RCC 7860 (cell line): Measurements from ENCODE around the gene NDUFB10.

Source experiments
- DNase-seq: peaks from one replicate; pipeline ENCODE4 v3.0.0-alpha.2; 2015; ENCODE audit warnings: low spot score
- FAIRE-seq: peaks from 2 replicates; lab custom pipeline; 2012; peaks lifted over from hg19 to GRCh38; lab: Jason Lieb, UNC

NDUFB10 gene

DNA sequence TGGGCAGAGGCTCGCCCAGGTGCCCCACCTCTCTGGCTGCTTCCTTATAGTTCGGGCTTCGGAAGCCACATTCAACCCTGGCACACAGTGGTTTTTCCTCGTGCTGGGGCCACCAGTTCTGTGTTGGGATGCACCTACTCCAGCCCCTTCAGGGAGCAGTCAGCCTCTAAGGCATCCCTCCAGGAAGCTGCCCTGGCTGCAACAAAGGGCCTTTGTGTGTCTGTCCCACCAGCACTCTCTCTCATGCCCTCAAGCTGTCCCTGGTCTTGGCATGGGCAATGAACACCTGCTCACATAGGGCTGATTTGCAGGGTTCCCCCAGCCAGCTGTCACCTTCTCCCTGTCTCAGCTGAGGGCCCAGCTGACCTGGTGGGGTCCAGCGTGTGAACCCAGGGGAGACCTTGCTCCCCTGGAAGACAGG is 22.7 kb downstream of the NDUFB10 start:
- no peak for FAIRE-seq

DNA sequence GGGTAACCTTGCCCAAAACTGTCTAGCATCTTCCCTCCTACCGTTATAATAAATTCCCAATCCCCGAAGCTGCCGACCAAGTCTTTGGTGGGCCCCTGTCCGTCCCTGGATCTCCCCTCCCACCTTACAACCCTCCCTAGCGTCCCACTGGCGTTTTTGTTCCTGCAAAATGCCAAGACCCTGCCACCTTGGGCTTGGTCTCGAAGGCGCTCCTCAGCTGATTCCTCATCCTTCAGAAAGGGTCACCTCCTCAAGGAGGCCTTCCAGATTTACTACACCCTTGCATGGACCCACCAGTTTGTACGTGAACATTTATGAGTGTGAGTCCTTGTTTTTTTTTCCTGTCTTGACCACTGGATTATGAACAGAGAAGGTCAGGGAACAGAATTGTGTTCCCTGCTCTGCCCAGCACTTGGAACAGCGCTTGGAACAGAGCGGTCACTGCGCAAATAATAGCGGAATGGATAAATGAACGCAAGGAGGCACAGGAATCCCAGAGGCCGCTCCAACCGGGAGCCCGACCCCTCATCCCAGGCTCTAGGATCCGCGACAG is 23.7 kb downstream of the NDUFB10 start:
- no peak for DNase-seq
- no peak for FAIRE-seq

More for the DNA sequence above, 22.7 kb downstream of the NDUFB10 start:
- DNase-seq = no peak

DNA sequence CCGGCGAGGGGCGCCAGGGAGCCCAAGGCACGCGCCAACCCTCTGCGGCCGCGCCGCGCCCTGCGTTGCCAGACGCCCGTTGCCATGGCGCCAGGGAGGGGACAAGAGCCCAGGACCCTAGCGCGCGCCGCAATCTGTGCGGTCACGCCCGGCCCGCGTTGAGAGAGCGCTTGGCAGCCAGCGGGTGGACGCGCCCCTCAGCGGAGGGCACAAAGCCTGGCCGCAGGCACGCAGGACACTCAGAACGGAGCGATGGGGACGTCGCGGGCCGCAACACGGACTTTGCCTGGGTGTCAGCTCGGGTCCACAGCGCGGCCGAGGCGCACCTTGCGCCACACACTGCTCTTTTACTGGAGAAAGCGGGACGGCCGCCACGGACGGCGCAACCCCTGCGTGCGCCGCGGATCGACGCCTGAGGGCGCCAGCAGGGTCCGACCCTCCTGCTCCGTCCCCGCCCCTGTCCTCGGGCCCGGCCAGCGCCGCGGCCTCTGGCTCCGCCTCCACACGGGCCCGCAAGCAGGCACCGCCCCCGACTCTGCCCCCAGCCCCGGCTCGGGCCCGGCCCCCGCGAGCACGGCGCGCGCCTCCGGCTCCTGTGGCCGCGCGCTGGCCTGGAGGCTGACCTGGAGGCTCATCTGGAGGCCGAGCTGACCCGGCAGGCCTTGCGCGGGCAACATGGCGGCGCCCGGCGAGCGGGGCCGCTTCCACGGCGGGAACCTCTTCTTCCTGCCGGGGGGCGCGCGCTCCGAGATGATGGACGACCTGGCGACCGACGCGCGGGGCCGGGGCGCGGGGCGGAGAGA is 24.4 kb downstream of the NDUFB10 start, which contains the start of gene GFER:
Gene GFER (plus strand): TSS at position 650 of the 803 bp plus-strand sequence. CDS start 26 bp downstream, at position 676.
- no peak for FAIRE-seq

DNA sequence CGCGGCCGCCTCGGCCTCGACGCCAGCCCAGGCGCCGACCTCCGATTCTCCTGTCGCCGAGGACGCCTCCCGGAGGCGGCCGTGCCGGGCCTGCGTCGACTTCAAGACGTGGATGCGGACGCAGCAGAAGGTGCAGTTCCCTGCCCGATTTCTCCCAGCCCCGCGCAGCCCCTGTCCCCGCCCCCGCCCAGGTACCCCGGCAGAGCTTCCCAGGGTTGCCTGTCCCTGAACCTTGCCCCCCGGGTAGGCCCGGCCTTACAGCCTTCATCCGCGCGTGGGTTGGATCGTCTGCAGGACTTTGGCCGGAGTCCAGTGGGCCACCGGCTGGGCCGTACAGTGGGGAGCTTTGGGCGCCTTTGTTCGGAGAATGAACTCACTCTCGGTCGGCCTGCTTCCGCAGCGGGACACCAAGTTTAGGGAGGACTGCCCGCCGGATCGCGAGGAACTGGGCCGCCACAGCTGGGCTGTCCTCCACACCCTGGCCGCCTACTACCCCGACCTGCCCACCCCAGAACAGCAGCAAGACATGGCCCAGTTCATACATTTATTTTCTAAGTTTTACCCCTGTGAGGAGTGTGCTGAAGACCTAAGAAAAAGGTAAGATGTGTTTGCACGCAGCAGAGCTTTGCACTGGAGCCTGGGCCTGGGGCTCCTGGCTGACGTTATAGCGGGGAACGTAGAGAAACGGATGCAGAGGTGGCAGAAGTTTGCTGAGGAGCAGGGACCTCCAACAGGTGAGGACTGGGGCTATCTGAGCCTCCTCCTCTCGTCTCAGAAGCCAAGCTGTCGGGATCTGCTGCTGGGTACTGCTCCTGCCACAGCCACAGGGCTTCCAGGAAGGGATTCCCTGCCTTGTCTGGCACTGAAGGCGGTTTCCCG is 25.2 kb downstream of the NDUFB10 start:
- DNase-seq (no peak), FAIRE-seq (no peak)

More for the DNA sequence above, 24.4 kb downstream of the NDUFB10 start, which contains the start of gene GFER:
- DNase-seq = peak; percentile 79

DNA sequence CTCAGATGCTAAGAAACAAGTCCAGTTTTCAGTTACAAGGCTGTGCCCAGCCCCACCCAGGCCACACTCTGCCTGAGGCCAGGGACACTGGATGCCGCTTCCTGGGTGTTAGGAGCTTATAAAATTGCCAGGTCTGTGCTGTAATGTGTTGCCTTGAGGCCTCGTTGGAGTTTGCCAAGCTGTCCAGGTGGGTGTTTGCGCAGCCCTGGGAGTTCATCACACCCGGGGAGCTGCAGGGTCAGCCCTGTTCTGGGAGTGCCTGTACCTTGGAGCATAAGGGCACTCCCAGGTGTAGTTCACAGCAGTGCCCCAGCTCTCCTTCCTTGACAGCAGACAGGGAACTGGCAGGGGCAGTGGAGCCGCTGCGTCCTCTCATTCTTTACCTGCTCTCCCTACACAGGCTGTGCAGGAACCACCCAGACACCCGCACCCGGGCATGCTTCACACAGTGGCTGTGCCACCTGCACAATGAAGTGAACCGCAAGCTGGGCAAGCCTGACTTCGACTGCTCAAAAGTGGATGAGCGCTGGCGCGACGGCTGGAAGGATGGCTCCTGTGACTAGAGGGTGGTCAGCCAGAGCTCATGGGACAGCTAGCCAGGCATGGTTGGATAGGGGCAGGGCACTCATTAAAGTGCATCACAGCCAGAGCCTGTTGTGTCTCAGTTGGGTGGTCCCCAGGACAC is 26.3 kb downstream of the NDUFB10 start:
- no peak for DNase-seq
- no peak for FAIRE-seq

DNA sequence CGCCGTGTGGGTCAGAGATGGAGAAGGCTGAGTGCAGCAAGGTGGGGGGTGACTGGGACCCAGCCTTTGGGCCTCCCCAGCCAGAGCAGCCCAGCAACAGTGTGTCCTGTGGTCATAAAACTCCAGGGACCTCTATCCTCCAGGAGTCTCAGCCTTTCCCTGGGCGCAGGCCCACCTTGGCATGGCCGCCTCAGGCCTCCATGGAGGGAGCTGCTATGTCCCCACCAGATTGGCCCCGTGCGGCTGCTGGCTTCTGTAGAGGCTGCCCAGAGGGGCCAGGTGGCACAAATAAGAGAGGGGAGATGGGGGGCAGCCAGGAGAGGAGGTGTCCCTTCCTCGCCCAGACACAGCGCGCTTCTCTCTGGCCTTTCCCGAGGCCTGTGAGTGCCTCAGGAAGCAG is 27.9 kb downstream of the NDUFB10 start:
- no peak for DNase-seq
- FAIRE-seq = no peak

- DNase-seq = no peak
- no peak for FAIRE-seq
These were observed 30.1 kb downstream of the NDUFB10 start, which contains the start of gene SYNGR3 for GRCh38 chr16:1989209-1990100. Gene SYNGR3 (plus strand): TSS chr16:1989970. CDS start chr16:1990103, 133 bp downstream.

GRCh38 chr16:1990101-1990350 is 30.7 kb downstream of the NDUFB10 start:
- FAIRE-seq = no peak
- no peak for DNase-seq

DNA sequence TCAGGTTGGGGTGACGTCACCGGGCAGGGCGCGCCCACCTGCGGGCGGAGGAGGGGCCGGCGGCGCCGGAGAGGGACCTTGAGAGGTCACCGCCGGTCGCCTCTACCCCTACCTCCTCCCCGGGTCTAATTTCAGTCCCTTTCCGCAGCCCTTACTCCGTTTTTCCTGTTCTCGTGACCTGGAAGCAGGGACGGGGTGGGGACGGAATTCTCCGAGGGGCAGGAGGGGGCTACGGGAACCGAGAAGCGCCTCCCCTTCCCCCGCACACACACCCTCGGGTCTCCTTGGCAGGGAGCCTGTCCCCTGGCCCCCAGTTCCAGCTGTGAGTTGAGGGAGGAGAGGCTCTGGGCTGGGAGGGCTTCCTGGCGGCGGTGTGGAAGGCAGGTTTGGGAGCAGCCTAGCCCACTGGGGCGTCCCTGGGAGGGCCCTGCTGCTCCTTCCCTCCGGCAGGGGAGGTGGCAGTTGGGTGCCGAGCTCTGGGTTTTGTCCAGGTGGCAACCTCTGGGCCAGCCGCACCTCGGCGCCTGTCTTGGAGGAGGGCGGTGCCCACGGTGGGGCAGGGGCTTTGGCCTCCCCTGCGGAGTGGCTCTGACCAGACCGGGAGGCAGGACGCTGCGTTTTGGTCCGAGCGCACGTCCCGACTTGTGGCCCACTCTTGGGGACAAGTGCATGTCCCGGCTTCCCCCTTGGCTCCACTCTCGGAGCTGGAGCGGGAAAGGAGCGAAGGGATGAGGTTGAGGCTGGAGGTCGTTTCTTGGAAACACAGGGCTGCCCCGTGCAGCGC is 31.2 kb downstream of the NDUFB10 start:
- DNase-seq (no peak), FAIRE-seq (no peak)

DNA sequence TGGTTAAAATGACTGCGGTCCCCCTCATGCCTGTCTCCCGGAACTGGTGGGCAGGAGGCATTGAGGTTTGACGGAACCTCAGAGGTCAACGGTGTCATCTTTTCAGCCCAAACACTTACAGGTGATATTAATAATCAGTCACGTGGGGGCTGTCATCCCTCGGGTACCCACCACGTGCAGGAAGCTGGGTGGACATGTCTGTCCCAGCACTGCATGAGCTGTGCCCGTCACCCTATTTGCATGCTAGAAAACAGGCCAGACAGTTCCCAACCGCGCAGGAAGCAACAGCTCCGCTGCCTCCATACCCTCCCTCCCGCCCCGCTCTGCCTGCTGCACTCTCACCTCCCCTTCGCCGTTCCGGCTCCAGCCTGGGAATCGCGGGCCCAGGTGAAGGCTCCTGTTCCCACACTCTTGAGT is 31.8 kb downstream of the NDUFB10 start:
- no peak for FAIRE-seq
- DNase-seq = no peak

DNA sequence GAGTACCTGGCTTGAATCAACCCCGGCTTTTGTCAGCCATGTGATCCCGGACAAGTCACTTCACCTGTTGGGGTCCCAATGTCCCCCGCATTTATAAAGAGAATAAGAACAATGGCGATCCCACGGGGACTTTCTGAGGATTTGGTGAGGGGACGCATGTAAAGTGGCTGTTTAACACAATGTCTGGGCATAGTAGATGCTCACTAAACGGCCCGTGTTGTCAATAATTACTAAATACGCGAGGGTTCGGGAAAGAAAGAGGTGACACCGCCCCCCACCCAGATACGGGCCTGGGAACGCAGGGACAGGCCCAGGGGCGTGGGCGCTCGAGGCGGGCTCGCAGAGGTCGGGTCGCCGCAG is 32.2 kb downstream of the NDUFB10 start:
- no peak for DNase-seq
- no peak for FAIRE-seq

DNA sequence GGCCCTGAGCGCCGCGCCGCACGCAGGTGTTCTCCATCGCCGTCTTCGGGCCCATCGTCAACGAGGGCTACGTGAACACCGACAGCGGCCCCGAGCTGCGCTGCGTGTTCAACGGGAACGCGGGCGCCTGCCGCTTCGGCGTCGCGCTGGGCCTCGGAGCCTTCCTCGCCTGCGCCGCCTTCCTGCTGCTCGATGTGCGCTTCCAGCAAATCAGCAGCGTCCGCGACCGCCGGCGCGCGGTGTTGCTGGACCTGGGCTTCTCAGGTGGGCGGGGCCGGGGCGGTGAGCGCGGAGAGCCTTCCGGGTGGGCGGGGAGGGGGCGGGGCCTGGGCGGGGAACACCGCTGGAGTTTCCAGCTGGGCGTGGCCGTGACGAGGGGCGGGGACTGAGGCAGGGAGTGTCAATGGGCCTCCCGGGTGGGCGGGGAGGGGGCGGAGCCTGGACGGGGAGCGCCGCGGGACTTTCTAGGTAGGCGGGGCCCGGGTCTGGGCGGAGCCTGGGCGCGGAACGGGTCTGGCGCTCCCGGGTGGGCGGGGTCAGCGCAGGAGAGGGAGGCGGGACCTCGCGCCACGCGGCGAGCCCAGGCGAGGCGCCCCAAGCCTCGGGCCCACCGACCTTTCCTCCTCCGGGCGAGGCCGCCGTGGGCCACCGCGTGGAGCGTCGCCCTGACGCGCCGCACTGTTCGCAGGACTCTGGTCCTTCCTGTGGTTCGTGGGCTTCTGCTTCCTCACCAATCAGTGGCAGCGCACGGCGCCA is 32.8 kb downstream of the NDUFB10 start:
- DNase-seq = no peak
- FAIRE-seq = no peak

DNA sequence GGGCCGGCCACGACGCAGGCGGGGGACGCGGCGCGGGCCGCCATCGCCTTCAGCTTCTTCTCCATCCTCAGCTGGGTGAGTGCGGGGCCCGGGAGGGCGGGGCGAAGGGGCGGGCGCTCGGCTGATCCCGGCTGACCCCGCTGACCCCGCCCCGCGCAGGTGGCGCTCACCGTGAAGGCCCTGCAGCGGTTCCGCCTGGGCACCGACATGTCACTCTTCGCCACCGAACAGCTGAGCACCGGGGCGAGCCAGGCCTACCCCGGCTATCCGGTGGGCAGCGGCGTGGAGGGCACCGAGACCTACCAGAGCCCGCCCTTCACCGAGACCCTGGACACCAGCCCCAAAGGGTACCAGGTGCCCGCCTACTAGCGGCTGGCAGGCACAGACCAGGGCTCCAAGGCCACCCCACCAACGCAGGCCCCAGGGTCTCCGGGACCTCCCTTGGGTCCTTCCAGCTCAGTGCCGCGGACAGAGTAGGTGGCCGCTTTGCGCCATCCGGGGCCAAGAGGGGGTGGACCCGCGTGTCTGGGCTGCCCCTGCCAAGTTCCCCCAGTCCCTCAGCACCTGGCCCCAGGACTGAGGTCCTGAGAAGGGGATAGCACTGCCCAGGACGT is 33.5 kb downstream of the NDUFB10 start:
- no peak for FAIRE-seq
- no peak for DNase-seq

- DNase-seq = peak; percentile 67
- peak; percentile 68 for FAIRE-seq
These were observed 34.4 kb downstream of the NDUFB10 start for GRCh38 chr16:1993731-1994131.

DNA sequence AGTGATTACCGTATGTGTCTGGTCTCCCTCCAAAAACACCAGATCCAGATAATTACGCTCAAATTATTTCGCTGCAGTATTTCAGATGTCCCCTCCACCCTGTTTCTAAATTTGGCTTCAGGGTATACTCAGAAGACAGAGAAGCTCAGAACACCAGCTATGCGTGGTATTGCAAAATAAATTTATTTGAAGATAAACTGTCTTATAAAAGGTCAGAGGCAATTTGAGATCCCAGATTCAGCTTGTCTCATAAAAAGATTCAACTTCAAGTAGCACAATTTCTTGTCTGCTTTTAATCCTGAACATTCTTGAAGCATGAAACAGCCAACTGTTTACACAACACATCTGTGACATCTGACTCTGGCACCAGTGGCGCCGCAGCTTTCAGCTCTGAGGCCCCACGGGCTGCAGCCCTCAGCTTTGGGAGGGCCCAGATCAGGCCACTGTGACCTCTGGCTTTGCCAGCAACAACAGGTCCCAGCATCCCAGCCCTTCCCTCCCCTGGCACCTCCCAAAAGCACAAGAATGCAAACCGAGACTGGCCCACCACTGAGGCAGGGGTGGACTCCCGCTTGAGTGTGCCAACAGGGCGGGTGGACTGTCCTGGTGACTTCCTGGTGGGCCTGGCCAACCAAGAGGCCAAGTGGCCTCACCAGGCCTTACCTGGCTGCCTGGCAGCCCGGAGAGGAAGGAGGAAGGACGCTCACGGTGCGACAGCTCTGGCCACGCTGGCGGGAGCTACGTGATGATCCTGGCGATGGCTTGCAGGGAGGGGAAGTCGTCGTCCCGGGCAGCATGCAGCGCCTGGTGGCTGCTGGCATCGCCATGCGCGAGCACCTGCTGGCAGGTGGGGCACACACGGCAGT is 38.4 kb downstream of the NDUFB10 start:
- DNase-seq = no peak
- FAIRE-seq = no peak

DNA sequence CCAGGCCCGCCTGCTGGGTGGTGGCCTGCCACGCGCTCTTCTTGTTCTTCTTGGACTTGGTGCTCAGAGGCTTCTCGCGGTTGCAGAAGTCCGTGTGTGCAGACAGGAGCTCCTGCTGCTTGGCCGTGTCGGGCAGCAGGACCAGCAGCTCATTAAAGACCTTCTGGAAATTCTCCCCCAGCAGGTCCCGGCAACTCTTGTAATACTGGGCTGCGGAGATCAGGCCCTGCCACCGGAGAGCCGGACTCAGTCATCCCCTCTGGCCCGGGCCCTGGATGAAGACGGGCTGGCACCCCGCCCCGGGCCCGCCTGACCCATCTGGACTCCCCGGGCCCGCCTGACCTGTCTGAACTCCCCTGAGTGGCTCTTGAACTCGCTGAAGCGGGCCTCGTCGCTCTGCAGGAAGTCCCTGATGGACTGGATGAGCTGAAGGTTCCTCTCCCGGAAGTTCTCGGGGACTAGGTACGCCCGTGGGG is 39.1 kb downstream of the NDUFB10 start:
- DNase-seq (no peak), FAIRE-seq (no peak)
